Esophagus muscularis mucosa (tissue), 3 donors: ENCODE measurements around the gene PDXK.

Experiments
- POLR2A ChIP-seq: fragments of 450-650 bp; IDR thresholded peaks from one replicate; pipeline ENCODE4 v1.6.1; 2017; ENCODE audit warnings: antibody characterized with exemption, moderate library complexity, mild to moderate bottlenecking, low read depth
- POLR2AphosphoS5 ChIP-seq, 2 donors: sonication (generic); formaldehyde crosslinking; IDR thresholded peaks; one replicate each; pipeline ENCODE4 v1.6.1; 2017; ENCODE audit warnings: antibody characterized with exemption in 2 of 2
- TF ChIP-seq, protein P1 (sequence below), 3 experiments: fragments of 200-600 bp in 2 of 3; fragments of 450-650 bp in 1 of 3; sonication (generic) in 2 of 3; IDR thresholded peaks; one replicate each; pipeline ENCODE4 v1.5.1; 2017 to 2019; ENCODE audit warnings: antibody characterized with exemption in 3 of 3, mild to moderate bottlenecking in 2 of 3, moderate library complexity in 1 of 3

DNA sequence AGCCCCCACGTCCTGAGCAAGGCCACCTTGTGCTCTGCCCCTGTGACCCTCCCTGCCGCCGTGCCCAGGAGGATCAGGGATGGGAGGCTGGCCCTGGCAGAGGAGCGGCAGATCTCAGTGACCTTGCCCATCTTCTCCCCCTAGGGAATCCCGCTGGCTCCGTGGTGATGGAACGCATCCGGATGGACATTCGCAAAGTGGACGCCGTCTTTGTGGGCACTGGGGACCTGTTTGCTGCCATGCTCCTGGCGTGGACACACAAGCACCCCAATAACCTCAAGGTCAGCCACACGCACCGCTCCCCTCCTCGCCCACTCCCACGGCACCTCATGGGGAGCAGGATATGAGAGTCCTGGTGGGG lies 34.5 kb downstream of the PDXK start:
- TF ChIP-seq, protein P1, sequence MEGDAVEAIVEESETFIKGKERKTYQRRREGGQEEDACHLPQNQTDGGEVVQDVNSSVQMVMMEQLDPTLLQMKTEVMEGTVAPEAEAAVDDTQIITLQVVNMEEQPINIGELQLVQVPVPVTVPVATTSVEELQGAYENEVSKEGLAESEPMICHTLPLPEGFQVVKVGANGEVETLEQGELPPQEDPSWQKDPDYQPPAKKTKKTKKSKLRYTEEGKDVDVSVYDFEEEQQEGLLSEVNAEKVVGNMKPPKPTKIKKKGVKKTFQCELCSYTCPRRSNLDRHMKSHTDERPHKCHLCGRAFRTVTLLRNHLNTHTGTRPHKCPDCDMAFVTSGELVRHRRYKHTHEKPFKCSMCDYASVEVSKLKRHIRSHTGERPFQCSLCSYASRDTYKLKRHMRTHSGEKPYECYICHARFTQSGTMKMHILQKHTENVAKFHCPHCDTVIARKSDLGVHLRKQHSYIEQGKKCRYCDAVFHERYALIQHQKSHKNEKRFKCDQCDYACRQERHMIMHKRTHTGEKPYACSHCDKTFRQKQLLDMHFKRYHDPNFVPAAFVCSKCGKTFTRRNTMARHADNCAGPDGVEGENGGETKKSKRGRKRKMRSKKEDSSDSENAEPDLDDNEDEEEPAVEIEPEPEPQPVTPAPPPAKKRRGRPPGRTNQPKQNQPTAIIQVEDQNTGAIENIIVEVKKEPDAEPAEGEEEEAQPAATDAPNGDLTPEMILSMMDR (IDR thresholded peaks at IDR 0.05) = no peak
- TF ChIP-seq POLR2A (no peak), POLR2AphosphoS5 (IDR thresholded peaks at IDR 0.05) (no peak)
